Panc1 (cell line): ENCODE data around the gene DNAJB13. TPM values are rescaled to one million over a fixed set of nuclear protein-coding genes. Genes with fewer than 3 reads are reported as not detected.

Source experiments
- ATAC-seq: fragments of 200-7000 bp; cut with Tn5 transposase; 2 replicates; pipeline ENCODE4 v1.9.1; 2020; ENCODE audit warnings: mild to moderate bottlenecking, moderate library complexity
- BruUV-seq: library from RNA; stranded (reverse); fragments of 400-500 nt; replicated peaks from 2 replicates; lab custom pipeline; 2021; lab: Mats Ljungman, UMichigan
- CTCF ChIA-PET: fragments of 300-600 bp; sonication (Branson Sonifier 250); formaldehyde crosslinking; loops from one replicate; lab custom pipeline; 2022; ENCODE audit warnings: antibody characterized with exemption; lab: Charles Lee
- POLR2A ChIA-PET: fragments of 300-600 bp; sonication (Branson Sonifier 250); formaldehyde crosslinking; loops from one replicate; lab custom pipeline; 2022; ENCODE audit warnings: antibody characterized with exemption; lab: Charles Lee
- DNase-seq: peaks from one replicate; pipeline ENCODE4 v3.0.0-alpha.2; 2010; ENCODE audit warnings: low read depth, low spot score
- H3K27ac ChIP-seq: 2 replicates; pipeline ENCODE4 v1.5.1; 2011; ENCODE audit warnings: mild to moderate bottlenecking, low read length, inconsistent platforms
- H3K27me3 ChIP-seq: fragments of 200-500 bp; sonication (Bioruptor generic); 2 replicates; pipeline ENCODE4 v1.6.0; 2014; ENCODE audit warnings: low read length, inconsistent platforms; ENCODE audit not compliant: control insufficient read depth, insufficient read depth
- H3K36me3 ChIP-seq: fragments of 200-500 bp; sonication (Bioruptor generic); 2 replicates; pipeline ENCODE4 v1.5.1; 2014; ENCODE audit warnings: inconsistent platforms, mild to moderate bottlenecking, low read length, moderate library complexity; ENCODE audit not compliant: control insufficient read depth, insufficient read depth
- H3K4me1 ChIP-seq: 2 replicates; pipeline ENCODE4 v1.5.1; 2011; ENCODE audit warnings: inconsistent platforms, mild to moderate bottlenecking, low read length, moderate library complexity; ENCODE audit not compliant: control insufficient read depth, insufficient read depth
- H3K4me3 ChIP-seq, 2 experiments: 2 replicates each; pipeline ENCODE4 v1.5.1; 2011 to 2012; ENCODE audit warnings: low read depth in 2 of 2, low read length in 2 of 2, mild to moderate bottlenecking in 2 of 2, inconsistent platforms in 1 of 2, moderate library complexity in 1 of 2
- H3K9me3 ChIP-seq: fragments of 200-500 bp; sonication (Bioruptor generic); 2 replicates; pipeline ENCODE4 v1.5.1; 2014; ENCODE audit warnings: low read depth, mild to moderate bottlenecking, inconsistent platforms, low read length, moderate library complexity; ENCODE audit not compliant: control insufficient read depth, insufficient read depth
- POLR2AphosphoS5 ChIP-seq: IDR thresholded peaks from 2 replicates; pipeline ENCODE4 v1.6.1; 2012; ENCODE audit warnings: mild to moderate bottlenecking, low read depth, low read length, moderate library complexity
- REST ChIP-seq, 2 experiments: IDR thresholded peaks; 2 replicates each; pipeline ENCODE4 v1.6.1; 2011 to 2012; ENCODE audit warnings: low read depth in 2 of 2, control low read depth in 1 of 2, low read length in 1 of 2, mild to moderate bottlenecking in 1 of 2, moderate library complexity in 1 of 2; ENCODE audit not compliant: insufficient read depth in 1 of 2
- SIN3A ChIP-seq: IDR thresholded peaks from 2 replicates; pipeline ENCODE4 v1.6.1; 2012; ENCODE audit warnings: low read depth, mild to moderate bottlenecking, low read length, moderate library complexity, borderline replicate concordance; ENCODE audit not compliant: insufficient read depth
- TCF7L2 ChIP-seq: IDR thresholded peaks from 2 replicates; pipeline ENCODE4 v1.6.1; 2011; ENCODE audit warnings: mild to moderate bottlenecking, low read depth, low read length, inconsistent platforms
- in situ Hi-C: cut with HindIII; loops from 2 replicates; pipeline ENCODE4 v1.10.0; 2016; ENCODE audit warnings: low sequenced_read_pairs, low pct_unique_long_range_greater_than_20kb
- intact Hi-C: fragments of 100-400 bp; cut with micrococcal nuclease; formaldehyde crosslinking; loops from one replicate; pipeline ENCODE4 v1.10.0; 2022; ENCODE audit not compliant: unreplicated experiment
- total RNA-seq: library from RNA; stranded (reverse); gene quantifications from one replicate; pipeline ENCODE4 v1.2.1, GENCODE V29; 2021; ENCODE audit not compliant: unreplicated experiment

DNAJB13 gene
- total RNA-seq, 1 experiment from 2014 or later: not detected

- ChIA-PET POLR2A (no interaction called here), CTCF (no interaction called here)
- TF ChIP-seq POLR2AphosphoS5 (peak; percentile 8; the same call in 1 of the 2 replicates), SIN3A (no peak), TCF7L2 (no peak), REST (IDR thresholded peaks at IDR 0.05; ENCODE audit: insufficient read depth in 1 of 2, low read depth in 2 of 2, low read length in 1 of 2) (no peak)
- in situ Hi-C loops (no loop called here), intact Hi-C loops (loop anchor here (10.0 kb wide), 1 partner anchor 125 kb away; no protein-coding TSS in a partner anchor)
- DNase-seq (no peak), ATAC-seq (0 out of 2 replicates have a peak, but pooled peaks have one; percentile 9)
- no peaks in the 10 kb centered on the region for H3K36me3 ChIP-seq
- no TSS peak for BruUV-seq
- peaks cover under 1% of the 10 kb centered on the region; the same call in 1 of the 2 replicates for H3K4me1 ChIP-seq
- no peak overlapping the region for H3K27ac ChIP-seq
- no peak overlapping the region for H3K4me3 ChIP-seq
- H3K9me3 ChIP-seq: no peaks in the 10 kb centered on the region
- H3K27me3 ChIP-seq: no peaks in the 10 kb centered on the region
Observed at GRCh38 chr11:73969991-73970800, 19.4 kb downstream of the DNAJB13 start.

GRCh38 chr11:73971175-73971719 is 20.4 kb downstream of the DNAJB13 start:
- Histone ChIP-seq H3K27ac (no peak overlapping the region), H3K4me3 (no peak overlapping the region), H3K27me3 (no peaks in the 10 kb centered on the region), H3K9me3 (no peaks in the 10 kb centered on the region), H3K36me3 (no peaks in the 10 kb centered on the region), H3K4me1 (no peaks in the 10 kb centered on the region)
- in situ Hi-C loops (no loop called here), intact Hi-C loops (no loop called here)
- ChIA-PET POLR2A (no interaction called here), CTCF (interaction anchor here (0.6 kb wide), 1 partner anchor 730 kb away, joined by 3 read pairs; no protein-coding TSS in a partner anchor)
- BruUV-seq: no TSS peak
- DNase-seq (no peak), ATAC-seq (peak; percentile 20)
- TF ChIP-seq REST (IDR thresholded peaks at IDR 0.05; ENCODE audit: insufficient read depth in 1 of 2, low read depth in 2 of 2, low read length in 1 of 2) (no peak), POLR2AphosphoS5 (peak; percentile 72)
